Stimulated activated naive CD8-positive, alpha-beta T cell treated with anti-CD3 and anti-CD28 coated beads, Interleukin-15, amount 100 ng/mL, for 72 hours (primary cell): ENCODE measurements around the gene PPARGC1A.

ENCODE experiments used
- ATAC-seq: fragments of 150-1000 bp; cut with Tn5 transposase; 2 replicates; pipeline ENCODE4 v1.10.0; 2021; ENCODE audit warnings: mild to moderate bottlenecking, moderate library complexity
- DNase-seq, 2 donors: peaks; one replicate each; pipeline ENCODE4 v3.0.0; 2021 to 2022
- H3K27ac Mint-ChIP-seq, 2 donors: one replicate each; pipeline ENCODE4 v1.8.0; 2022; ENCODE audit warnings: mild to moderate bottlenecking in 2 of 2, mixed read lengths in 2 of 2, moderate library complexity in 2 of 2
- H3K27me3 Mint-ChIP-seq: one replicate; pipeline ENCODE4 v1.8.0; 2022; ENCODE audit warnings: mixed read lengths
- H3K4me1 Mint-ChIP-seq: one replicate; pipeline ENCODE4 v1.8.0; 2022; ENCODE audit warnings: mild to moderate bottlenecking, mixed read lengths
- H3K4me3 Mint-ChIP-seq, 2 donors: one replicate each; pipeline ENCODE4 v1.8.0; 2022; ENCODE audit warnings: mild to moderate bottlenecking in 2 of 2, mixed read lengths in 2 of 2, moderate library complexity in 1 of 2
- H3K9me3 Mint-ChIP-seq, 2 donors: one replicate each; pipeline ENCODE4 v1.8.0; 2022; ENCODE audit warnings: mixed read lengths in 2 of 2

The PPARGC1A gene

DNA sequence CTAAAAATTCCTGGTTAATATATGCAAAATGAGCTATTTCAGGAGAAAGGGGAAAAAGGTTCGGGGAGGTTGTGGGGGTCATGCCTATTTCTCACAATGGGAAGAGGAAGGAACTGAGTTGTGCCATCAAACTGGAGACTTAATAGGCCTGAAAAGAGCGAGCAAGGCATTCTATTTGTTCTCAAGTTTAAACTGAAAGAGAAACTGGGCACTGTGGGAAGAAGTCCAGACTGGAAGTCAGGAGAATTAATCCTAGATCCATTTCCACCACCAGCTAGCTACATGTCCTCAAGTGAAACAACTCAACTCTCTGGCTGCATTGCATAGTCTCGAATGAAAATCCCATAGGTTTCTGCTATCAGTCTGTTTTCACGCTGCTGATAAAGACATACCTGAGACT lies 50.6 kb downstream of the PPARGC1A start:
- Mint-ChIP-seq H3K27ac (no peak overlapping the region), H3K4me3 (no peak overlapping the region), H3K9me3 (peaks cover 0 to 6% of the 10 kb centered on the region in 2 donors), H3K27me3 (no peaks in the 10 kb centered on the region), H3K4me1 (no peaks in the 10 kb centered on the region)
- DNase-seq = no peak
- ATAC-seq = no peak

- Mint-ChIP-seq H3K9me3 (peaks cover 0 to 6% of the 10 kb centered on the region in 2 donors), H3K4me1 (no peaks in the 10 kb centered on the region)
- DNase-seq = no peak
Observed at GRCh38 chr4:23838607-23839006, 51.2 kb downstream of the PPARGC1A start.

GRCh38 chr4:23838131-23838530 lies 51.7 kb downstream of the PPARGC1A start:
- no peaks in the 10 kb centered on the region for H3K27me3 Mint-ChIP-seq
- H3K4me1 Mint-ChIP-seq = no peaks in the 10 kb centered on the region
- ATAC-seq (no peak), DNase-seq (no peak)
- H3K27ac Mint-ChIP-seq = no peak overlapping the region
- peaks cover 0 to 6% of the 10 kb centered on the region in 2 donors for H3K9me3 Mint-ChIP-seq
- H3K4me3 Mint-ChIP-seq = no peak overlapping the region

More at GRCh38 chr4:23838607-23839006, 51.2 kb downstream of the PPARGC1A start:
- Mint-ChIP-seq H3K27ac (no peak overlapping the region), H3K27me3 (no peaks in the 10 kb centered on the region), H3K4me3 (no peak overlapping the region)
- ATAC-seq = no peak

DNA sequence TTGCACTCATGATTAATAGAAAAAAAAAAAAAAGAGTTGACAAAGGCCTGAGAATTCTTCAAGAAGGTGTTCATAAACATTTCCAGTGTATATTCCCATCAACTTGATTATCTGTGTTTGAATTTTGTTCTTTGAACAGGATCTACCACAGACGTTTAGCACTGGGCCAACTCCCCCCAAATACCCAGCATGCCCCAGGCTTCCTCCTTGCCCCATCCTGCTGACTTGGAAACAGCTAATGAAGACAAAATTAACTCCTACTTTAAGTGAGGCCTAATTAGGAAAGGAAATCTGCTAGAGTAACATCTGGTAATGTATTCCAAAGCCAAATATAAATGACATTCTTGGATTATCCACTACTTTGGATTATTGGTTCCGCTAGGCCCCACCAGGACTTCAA lies 52.5 kb downstream of the PPARGC1A start:
- H3K9me3 Mint-ChIP-seq = peaks cover 0 to 6% of the 10 kb centered on the region in 2 donors
- no peak overlapping the region for H3K27ac Mint-ChIP-seq
- H3K27me3 Mint-ChIP-seq = no peaks in the 10 kb centered on the region
- no peak overlapping the region for H3K4me3 Mint-ChIP-seq
- ATAC-seq (no peak), DNase-seq (no peak)
- H3K4me1 Mint-ChIP-seq = no peaks in the 10 kb centered on the region

DNA sequence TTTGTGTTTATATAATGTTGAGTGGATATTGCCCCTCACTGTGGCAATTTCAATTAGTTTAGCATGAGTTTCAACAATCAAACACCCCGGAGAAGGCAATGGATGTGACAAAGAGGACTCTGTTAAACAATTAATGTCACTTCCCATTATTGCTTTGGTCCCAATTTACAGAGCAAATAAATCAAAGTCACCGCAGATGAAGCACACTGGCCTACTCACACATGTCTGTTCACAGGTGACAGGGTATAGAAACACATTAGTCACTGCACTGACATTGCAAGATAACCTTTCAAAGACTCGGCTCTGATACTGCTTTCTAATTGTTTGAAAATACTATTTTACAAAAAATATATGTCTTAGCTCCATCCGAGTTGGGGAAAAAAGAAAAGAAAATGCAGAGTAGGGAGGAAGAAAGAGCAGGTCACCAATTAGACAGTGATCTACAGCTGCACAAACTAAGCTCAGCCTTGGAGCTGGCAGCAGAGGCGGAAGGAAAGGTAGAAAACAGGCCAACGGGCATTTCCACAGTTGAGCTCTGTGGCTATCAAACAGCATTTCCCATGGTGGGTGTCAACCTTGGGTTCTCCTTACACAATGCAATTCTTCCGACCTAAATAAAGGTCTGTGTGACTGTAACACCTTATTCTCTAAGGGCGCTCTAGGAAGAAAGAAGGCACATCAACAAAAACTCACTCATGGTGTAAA lies 53.9 kb downstream of the PPARGC1A start:
- no peak for ATAC-seq

DNA sequence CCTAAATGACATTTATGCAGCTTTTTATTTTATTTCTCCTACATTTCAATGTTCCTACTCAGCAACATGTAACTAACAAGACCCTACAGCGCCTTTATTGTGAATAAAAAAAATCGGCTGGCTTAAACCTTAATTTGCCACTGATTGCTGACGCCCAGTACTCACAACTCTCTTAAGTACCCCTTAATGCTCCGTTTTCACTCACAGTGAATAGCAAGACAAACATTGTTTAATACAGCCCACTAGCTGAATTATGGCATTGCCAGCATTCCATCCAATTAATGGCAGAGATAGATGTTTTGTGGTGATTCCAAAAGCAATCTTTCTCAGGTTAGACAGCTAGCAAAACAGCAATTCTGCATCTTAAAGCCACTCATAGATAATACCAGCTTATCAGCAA lies 61.1 kb downstream of the PPARGC1A start:
- Mint-ChIP-seq H3K4me3 (no peak overlapping the region), H3K4me1 (no peaks in the 10 kb centered on the region), H3K27me3 (no peaks in the 10 kb centered on the region), H3K9me3 (peaks cover 0 to 4% of the 10 kb centered on the region in 2 donors), H3K27ac (no peak overlapping the region)
- no peak for ATAC-seq
- no peak for DNase-seq

More for the DNA sequence above, 53.9 kb downstream of the PPARGC1A start:
- Mint-ChIP-seq H3K27me3 (no peaks in the 10 kb centered on the region), H3K27ac (no peak overlapping the region), H3K4me1 (no peaks in the 10 kb centered on the region), H3K9me3 (peaks cover 0 to 6% of the 10 kb centered on the region in 2 donors), H3K4me3 (no peak overlapping the region)
- no peak for DNase-seq

DNA sequence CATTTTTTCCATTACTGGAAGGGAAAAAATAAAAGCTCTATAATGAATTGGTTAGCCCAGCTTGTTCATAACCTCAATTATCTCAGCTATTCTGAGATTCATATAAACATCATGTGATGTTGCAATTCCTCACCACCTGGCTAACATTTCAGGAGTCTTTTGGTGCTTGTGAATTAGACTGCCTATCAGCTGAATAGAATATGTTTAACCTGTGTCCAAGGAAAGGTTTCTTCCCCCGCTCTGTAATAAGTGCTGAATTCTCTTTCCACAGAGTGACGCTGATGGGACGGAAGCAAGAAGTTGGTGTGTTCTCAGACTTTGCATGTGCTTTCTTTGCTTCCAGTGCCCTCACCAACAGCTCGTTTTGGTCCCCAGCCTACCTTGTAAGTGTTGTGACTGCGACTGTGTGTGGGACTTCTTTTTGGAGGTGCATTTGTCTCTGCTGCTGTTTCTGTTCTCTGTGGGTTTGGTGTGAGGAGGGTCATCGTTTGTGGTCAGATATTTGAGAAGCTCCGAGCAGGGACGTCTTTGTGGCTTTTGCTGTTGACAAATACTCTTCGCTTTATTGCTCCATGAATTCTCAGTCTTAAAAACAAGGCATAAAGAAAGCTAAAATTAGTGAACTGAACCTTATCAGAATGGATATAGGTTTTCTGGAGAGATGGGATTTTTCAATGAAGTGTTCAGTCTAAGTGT lies 61.7 kb downstream of the PPARGC1A start:
- no peaks in the 10 kb centered on the region for H3K27me3 Mint-ChIP-seq
- H3K27ac Mint-ChIP-seq = no peak overlapping the region
- ATAC-seq (no peak), DNase-seq (no peak)
- peaks cover 0 to 4% of the 10 kb centered on the region in 2 donors for H3K9me3 Mint-ChIP-seq
- H3K4me1 Mint-ChIP-seq = no peaks in the 10 kb centered on the region
- no peak overlapping the region for H3K4me3 Mint-ChIP-seq

GRCh38 chr4:23822181-23822580 lies 67.7 kb downstream of the PPARGC1A start:
- DNase-seq = no peak
- no peak for ATAC-seq
- Mint-ChIP-seq H3K4me3 (no peak overlapping the region), H3K9me3 (peaks cover 0 to 4% of the 10 kb centered on the region in 2 donors), H3K4me1 (no peaks in the 10 kb centered on the region), H3K27ac (no peak overlapping the region), H3K27me3 (no peaks in the 10 kb centered on the region)

GRCh38 chr4:23819041-23819511 lies 70.8 kb downstream of the PPARGC1A start:
- Mint-ChIP-seq H3K9me3 (no peaks in the 10 kb centered on the region), H3K27ac (no peak overlapping the region), H3K4me3 (no peak overlapping the region), H3K4me1 (no peaks in the 10 kb centered on the region), H3K27me3 (no peaks in the 10 kb centered on the region)
- no peak for DNase-seq
- ATAC-seq = no peak

DNA sequence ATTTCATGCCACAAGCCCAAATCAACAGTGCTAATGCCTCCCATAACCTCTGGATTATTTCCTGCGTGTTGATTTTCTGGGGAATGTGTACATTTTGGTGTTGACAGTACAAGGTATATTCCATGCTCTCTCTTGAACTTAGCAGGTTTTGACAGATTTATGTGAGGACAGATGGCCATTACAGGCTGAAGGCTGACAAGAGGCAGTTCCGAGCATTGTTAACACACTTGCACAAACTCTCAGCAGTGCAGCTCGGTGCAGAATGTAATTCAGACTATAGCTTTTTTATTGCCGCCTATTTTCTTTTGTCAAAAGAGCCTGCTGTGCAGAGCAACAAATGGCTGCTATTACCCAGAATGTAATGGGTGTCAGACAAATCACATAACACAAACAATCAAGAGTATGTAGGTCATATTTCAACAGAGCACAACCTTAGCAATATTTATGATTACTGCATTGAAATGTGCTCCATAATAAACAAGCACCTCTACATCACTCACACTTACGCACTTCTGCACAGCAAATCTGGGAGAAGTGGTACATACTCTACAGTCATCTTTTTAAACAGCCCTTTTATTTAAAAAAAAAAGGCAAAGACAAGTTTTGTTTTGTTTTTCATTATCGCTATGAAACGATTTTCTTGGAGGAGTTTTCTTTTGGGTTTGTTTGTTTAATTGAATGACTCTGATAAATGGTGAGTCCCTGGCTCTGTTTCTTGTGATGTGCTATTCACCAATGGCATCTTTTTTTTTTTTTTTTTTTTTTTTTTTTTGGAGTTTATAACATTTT lies 71.6 kb downstream of the PPARGC1A start:
- no peaks in the 10 kb centered on the region for H3K4me1 Mint-ChIP-seq
- H3K27ac Mint-ChIP-seq = no peak overlapping the region
- ATAC-seq (no peak), DNase-seq (no peak)
- H3K27me3 Mint-ChIP-seq = no peaks in the 10 kb centered on the region
- no peak overlapping the region for H3K4me3 Mint-ChIP-seq
- H3K9me3 Mint-ChIP-seq = peaks cover 4 to 6% of the 10 kb centered on the region in 2 donors

DNA sequence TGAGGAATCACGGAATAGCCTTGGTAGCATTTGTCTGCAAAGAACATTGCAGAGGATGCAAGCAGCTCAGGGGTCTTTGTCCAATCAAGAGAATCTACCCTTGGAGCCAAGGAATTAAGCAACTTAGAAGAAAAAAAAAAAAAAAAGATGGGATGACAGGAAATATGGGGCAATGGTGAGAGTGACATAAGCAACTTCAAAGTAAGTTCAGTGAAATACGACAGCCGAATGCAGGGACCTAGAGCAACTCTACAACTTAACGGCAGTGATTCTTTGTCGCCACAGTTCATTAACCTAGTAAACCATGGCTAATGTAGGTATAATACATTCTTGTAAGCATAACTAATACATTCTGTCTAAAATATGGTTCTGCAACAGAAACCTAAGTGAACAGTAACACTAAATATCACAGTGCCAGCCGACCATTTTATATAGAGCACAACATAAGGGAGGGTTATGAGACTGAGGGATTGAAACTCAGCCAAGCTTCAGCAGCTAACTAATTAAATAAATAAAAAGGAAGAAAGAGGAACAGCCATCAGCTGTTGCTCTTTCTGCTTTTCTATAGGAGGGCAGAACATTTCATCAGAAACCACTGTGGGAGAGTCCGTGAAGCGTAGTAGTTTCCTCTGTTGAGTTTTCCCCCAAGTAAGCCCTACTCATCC lies 74.7 kb downstream of the PPARGC1A start:
- Mint-ChIP-seq H3K4me3 (no peak overlapping the region), H3K9me3 (peaks cover 14 to 15% of the 10 kb centered on the region in 2 donors)
- ATAC-seq = no peak

DNA sequence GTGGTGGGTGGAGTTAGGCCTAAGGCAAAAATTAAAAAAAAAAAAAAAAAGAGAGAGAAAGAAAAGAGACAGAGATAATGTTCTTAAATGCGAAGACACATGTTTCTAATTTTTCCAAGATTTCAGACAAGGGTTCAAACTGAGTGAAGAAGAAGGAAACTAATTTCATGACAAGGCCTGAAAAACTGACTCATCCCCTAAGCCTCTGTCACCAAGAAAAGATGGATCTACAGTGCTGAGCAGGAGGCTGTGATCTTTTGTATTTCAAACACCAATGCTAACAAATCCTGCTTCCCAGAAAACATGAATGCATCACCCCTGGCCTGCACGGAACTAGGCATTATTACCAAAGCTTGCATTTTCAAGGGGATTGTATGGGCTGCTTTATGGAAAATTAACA lies 75.3 kb downstream of the PPARGC1A start:
- Mint-ChIP-seq H3K9me3 (peaks cover 14 to 15% of the 10 kb centered on the region in 2 donors), H3K4me1 (no peaks in the 10 kb centered on the region), H3K4me3 (no peak overlapping the region), H3K27me3 (no peaks in the 10 kb centered on the region), H3K27ac (peak overlapping the region in 1 of 2 donors; percentile 30)
- no peak for DNase-seq
- no peak for ATAC-seq

More for the DNA sequence above, 74.7 kb downstream of the PPARGC1A start:
- no peaks in the 10 kb centered on the region for H3K27me3 Mint-ChIP-seq
- H3K4me1 Mint-ChIP-seq = no peaks in the 10 kb centered on the region
- H3K27ac Mint-ChIP-seq = no peak overlapping the region
- no peak for DNase-seq

DNA sequence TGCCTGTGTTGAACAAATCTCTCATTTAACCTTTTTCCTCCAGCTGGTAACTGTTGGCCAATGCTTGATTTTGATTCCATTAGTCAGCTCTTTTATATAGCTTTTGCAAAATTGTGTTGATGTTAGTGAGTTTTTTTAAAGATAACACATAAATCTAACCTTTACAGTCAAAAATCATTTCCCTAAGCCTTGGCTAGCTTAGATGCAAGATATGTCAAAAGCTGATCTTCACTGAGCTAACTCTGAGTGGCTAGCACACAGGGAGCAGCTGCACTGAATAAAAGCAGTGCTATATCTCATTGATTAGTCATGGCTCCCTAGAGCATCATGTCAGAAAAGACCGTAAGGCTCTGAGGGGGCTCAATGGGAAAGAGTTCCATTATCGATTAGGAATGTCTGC lies 78.7 kb downstream of the PPARGC1A start:
- ATAC-seq = no peak
- H3K9me3 Mint-ChIP-seq = peaks cover 14 to 15% of the 10 kb centered on the region in 2 donors
- no peak overlapping the region for H3K4me3 Mint-ChIP-seq
- no peaks in the 10 kb centered on the region for H3K27me3 Mint-ChIP-seq
- no peaks in the 10 kb centered on the region for H3K4me1 Mint-ChIP-seq
- H3K27ac Mint-ChIP-seq = no peak overlapping the region
- DNase-seq = no peak

GRCh38 chr4:23805450-23805851 lies 84.4 kb downstream of the PPARGC1A start:
- Mint-ChIP-seq H3K4me3 (no peak overlapping the region), H3K9me3 (peaks cover 0 to 5% of the 10 kb centered on the region in 2 donors), H3K27ac (no peak overlapping the region), H3K4me1 (no peaks in the 10 kb centered on the region), H3K27me3 (no peaks in the 10 kb centered on the region)
- DNase-seq (no peak), ATAC-seq (no peak)

- H3K27ac Mint-ChIP-seq = no peak overlapping the region
- DNase-seq (no peak), ATAC-seq (no peak)
- no peaks in the 10 kb centered on the region for H3K4me1 Mint-ChIP-seq
- no peaks in the 10 kb centered on the region for H3K27me3 Mint-ChIP-seq
- no peak overlapping the region for H3K4me3 Mint-ChIP-seq
- H3K9me3 Mint-ChIP-seq = peaks cover 0 to 18% of the 10 kb centered on the region in 2 donors
Observed at GRCh38 chr4:23789762-23790161, 100.1 kb downstream of the PPARGC1A start.
